HL-60 (cell line): ENCODE results near the gene OR13C4.

Experiments used
- GABPA ChIP-seq: IDR thresholded peaks from 2 replicates; pipeline ENCODE4 v1.6.1; 2012; ENCODE audit warnings: low read depth
- POLR2AphosphoS5 ChIP-seq: IDR thresholded peaks from 2 replicates; pipeline ENCODE4 v1.6.1; 2012; ENCODE audit warnings: low read depth
- TF ChIP-seq, protein P1 (sequence below): IDR thresholded peaks from one replicate; pipeline ENCODE4 v1.5.1; 2011; ENCODE audit warnings: low read length, control low read depth, inconsistent platforms; ENCODE audit not compliant: insufficient read depth

GRCh38 chr9:104485014-104485413 is 42.0 kb downstream of the OR13C4 start:
- TF ChIP-seq, protein P1, sequence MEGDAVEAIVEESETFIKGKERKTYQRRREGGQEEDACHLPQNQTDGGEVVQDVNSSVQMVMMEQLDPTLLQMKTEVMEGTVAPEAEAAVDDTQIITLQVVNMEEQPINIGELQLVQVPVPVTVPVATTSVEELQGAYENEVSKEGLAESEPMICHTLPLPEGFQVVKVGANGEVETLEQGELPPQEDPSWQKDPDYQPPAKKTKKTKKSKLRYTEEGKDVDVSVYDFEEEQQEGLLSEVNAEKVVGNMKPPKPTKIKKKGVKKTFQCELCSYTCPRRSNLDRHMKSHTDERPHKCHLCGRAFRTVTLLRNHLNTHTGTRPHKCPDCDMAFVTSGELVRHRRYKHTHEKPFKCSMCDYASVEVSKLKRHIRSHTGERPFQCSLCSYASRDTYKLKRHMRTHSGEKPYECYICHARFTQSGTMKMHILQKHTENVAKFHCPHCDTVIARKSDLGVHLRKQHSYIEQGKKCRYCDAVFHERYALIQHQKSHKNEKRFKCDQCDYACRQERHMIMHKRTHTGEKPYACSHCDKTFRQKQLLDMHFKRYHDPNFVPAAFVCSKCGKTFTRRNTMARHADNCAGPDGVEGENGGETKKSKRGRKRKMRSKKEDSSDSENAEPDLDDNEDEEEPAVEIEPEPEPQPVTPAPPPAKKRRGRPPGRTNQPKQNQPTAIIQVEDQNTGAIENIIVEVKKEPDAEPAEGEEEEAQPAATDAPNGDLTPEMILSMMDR, result no peak
- TF ChIP-seq POLR2AphosphoS5 (no peak), GABPA (no peak)
